Measurements from ENCODE around the gene LORICRIN. TPM values are rescaled to one million over a fixed set of nuclear protein-coding genes. Genes with fewer than 3 reads are reported as not detected.

Gene LORICRIN
- total RNA-seq, 1 donor, result not detected

DNA sequence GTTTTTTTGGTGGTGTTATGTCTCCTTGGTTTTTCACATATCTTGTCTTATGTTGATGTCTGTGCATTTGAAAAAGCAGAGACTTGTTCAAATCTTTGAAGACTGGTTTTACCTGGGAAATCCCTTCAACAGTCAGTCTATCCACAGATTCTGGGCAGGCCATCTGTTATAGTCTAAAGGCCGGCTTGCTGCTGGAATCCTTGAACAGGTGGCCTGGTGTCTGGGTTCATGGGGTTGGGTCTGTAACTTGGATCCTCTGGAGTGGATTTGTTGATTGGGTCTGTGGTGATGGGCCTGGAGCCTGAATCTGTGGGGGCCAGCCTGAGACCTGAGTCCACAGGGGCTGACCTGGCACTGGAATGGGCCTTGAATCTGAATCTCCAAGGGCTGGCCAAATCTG, 12.2 kb downstream of the LORICRIN start:
- H3K4me3 ChIP-seq (ENCODE audit: low read depth, low read length), result no peak overlapping the region
- DNase-seq (ENCODE audit: low read depth), result no peak
- TF ChIP-seq, protein P1, sequence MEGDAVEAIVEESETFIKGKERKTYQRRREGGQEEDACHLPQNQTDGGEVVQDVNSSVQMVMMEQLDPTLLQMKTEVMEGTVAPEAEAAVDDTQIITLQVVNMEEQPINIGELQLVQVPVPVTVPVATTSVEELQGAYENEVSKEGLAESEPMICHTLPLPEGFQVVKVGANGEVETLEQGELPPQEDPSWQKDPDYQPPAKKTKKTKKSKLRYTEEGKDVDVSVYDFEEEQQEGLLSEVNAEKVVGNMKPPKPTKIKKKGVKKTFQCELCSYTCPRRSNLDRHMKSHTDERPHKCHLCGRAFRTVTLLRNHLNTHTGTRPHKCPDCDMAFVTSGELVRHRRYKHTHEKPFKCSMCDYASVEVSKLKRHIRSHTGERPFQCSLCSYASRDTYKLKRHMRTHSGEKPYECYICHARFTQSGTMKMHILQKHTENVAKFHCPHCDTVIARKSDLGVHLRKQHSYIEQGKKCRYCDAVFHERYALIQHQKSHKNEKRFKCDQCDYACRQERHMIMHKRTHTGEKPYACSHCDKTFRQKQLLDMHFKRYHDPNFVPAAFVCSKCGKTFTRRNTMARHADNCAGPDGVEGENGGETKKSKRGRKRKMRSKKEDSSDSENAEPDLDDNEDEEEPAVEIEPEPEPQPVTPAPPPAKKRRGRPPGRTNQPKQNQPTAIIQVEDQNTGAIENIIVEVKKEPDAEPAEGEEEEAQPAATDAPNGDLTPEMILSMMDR (IDR thresholded peaks at IDR 0.05; ENCODE audit: insufficient read depth, low read length), result no peak

DNA sequence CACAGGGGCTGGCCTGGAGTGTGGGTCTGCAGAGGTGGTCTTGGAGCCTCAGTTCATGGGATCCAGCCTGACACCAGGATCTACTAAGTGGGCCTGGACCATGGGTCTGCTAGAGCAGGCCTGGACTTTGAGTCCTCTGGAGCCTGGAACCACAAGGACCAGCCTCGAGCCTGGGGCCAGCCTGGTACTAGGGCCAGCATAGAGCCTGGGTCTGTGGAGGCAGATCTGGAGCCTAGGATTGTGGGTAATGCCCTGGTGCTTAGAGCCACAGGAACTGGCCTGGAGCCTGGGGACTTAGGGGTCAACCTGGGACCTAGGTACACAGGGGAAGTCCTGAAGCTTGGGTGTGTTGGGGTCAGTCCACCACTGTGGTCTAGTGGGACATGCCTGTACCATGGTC, 12.7 kb downstream of the LORICRIN start:
- TF ChIP-seq, protein P1 (IDR thresholded peaks at IDR 0.05; ENCODE audit: insufficient read depth, low read length), result no peak
- H3K4me3 ChIP-seq (ENCODE audit: low read depth, low read length), result no peak overlapping the region
- no peak for DNase-seq (ENCODE audit: low read depth)

DNA sequence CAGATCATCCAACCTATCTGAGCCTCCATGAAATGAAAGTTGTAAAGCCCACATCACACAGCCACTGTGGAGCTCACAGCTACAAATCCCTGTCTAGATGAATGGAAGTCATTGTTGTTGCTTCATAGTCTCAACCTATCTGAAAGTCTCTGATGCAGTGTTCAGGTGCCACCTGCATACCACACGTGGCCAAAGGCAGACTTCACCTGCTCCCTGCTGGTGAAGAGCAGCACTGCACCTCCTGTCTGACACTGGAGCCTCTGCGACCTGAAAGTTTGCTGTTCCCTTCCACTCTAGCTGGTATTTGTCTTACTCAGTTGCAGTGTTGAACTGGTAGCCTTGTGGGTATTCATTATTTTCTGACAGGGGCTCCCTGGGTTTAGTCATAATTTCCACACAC, 18.4 kb downstream of the LORICRIN start:
- TF ChIP-seq, protein P1 (IDR thresholded peaks at IDR 0.05; ENCODE audit: insufficient read depth, low read length), result peak; percentile 45
- H3K4me3 ChIP-seq (ENCODE audit: low read depth, low read length), result no peak overlapping the region
- DNase-seq (ENCODE audit: low read depth), result no peak

DNA sequence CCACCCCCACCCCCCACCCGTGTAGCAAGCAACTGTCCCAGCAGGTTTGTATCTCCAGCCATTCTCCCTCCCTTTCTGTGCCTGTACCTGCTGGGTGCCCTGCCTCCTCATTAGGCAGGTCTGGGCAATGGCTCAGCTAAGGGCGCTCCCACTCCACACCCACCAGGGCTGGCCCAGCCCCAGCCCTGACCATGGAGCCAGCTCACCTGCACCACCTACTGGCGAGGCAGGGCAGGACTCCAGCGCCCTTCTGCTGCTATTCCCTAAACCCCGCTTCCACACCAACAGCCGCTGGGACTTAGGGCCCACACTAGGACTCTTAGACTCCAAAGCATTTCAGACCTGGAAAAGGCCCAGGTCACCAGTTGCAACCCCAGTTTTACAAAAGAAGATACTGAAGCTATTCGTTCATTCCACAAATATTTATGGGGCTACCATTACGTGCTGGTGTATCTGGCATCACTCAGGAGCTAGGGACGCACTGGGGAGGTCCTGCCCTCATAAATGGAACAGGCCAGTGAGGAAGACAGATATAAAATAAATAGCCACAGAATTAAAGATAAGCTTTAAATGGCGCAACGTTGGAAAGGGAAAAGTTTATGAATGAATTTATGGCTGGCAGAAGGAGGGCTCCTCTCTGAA, 29.3 kb downstream of the LORICRIN start:
- TF ChIP-seq, protein P1 (IDR thresholded peaks at IDR 0.05; ENCODE audit: insufficient read depth, low read length), result peak; percentile 24
- no peak overlapping the region for H3K4me3 ChIP-seq (ENCODE audit: low read depth, low read length)
- DNase-seq (ENCODE audit: low read depth), result no peak

DNA sequence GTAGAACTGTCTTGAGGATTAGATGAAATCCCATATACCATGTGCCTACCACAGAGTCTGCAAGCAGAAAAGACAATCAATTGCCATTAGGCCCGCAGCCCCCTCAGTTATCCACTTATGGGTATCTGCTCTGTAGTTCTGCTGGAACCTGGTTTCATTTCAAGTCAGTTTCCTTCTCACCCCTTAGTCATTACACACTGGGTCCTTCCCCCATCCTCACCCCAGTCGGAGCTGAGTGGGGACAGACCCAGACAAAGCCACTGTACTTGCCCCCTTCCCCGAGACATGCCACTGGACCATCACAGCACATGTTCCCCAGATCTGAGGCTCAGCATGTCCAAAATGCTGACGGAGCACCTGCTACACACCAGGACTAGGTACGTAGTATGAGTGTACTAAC, 32.0 kb downstream of the LORICRIN start:
- TF ChIP-seq, protein P1 (IDR thresholded peaks at IDR 0.05; ENCODE audit: insufficient read depth, low read length), result no peak
- DNase-seq (ENCODE audit: low read depth), result no peak
- no peak overlapping the region for H3K4me3 ChIP-seq (ENCODE audit: low read depth, low read length)

DNA sequence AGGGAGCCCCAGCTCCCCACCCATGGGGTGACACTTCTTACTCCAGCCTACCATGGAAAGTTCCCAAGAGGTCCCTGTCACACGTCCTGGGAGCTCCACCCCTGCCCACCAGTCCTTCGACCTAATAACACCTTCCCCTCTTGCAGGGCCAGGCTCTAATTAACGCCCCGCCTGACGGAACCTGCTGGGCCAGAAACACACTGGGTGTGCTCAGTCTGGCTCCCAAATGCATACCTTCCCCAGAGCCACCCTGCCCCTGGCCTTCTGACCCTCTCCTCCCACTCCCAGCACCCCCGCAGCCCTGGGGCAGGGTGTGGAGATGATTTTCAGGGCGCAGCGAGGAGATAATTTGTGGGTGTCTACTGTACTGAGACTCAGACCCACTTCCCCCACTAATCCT, 32.7 kb downstream of the LORICRIN start:
- DNase-seq (ENCODE audit: low read depth), result no peak
- H3K4me3 ChIP-seq (ENCODE audit: low read depth, low read length), result no peak overlapping the region
- TF ChIP-seq, protein P1 (IDR thresholded peaks at IDR 0.05; ENCODE audit: insufficient read depth, low read length), result no peak
